H9 (cell line): ENCODE data around the gene KIAA1143. TPM values are rescaled to one million over a fixed set of nuclear protein-coding genes. Genes with fewer than 3 reads are reported as not detected.

Experiments
- DNase-seq: peaks from one replicate; pipeline ENCODE4 v3.0.0-alpha.2; 2017
- H2AFZ ChIP-seq: one replicate; pipeline ENCODE4 v1.6.1; 2013; ENCODE audit warnings: mild to moderate bottlenecking, low read length, control low read depth, moderate library complexity
- H2AK5ac ChIP-seq: 2 replicates; pipeline ENCODE4 v1.6.1; 2013; ENCODE audit warnings: low read length, control low read depth, mixed read lengths; ENCODE audit not compliant: insufficient read length
- H2BK120ac ChIP-seq: one replicate; pipeline ENCODE4 v1.6.1; 2013; ENCODE audit warnings: low read depth, mild to moderate bottlenecking, low read length, control low read depth, inconsistent platforms; ENCODE audit not compliant: poor library complexity, severe bottlenecking
- H2BK12ac ChIP-seq: 2 replicates; pipeline ENCODE4 v1.6.1; 2013; ENCODE audit warnings: low read length, control low read depth, mixed read lengths, low read depth; ENCODE audit not compliant: insufficient read length
- H2BK15ac ChIP-seq: 2 replicates; pipeline ENCODE4 v1.6.1; 2013; ENCODE audit warnings: low read depth, low read length, control low read depth
- H2BK20ac ChIP-seq: one replicate; pipeline ENCODE4 v1.6.1; 2013; ENCODE audit warnings: low read depth, mild to moderate bottlenecking, low read length, control low read depth, inconsistent platforms; ENCODE audit not compliant: poor library complexity, severe bottlenecking
- H2BK5ac ChIP-seq: 2 replicates; pipeline ENCODE4 v1.6.1; 2013; ENCODE audit warnings: low read length, control low read depth, mixed read lengths; ENCODE audit not compliant: insufficient read length
- H3K14ac ChIP-seq: 2 replicates; pipeline ENCODE4 v1.6.1; 2013; ENCODE audit warnings: low read length, control low read depth; ENCODE audit not compliant: insufficient read depth
- H3K18ac ChIP-seq: 2 replicates; pipeline ENCODE4 v1.6.1; 2013; ENCODE audit warnings: low read depth, mild to moderate bottlenecking, mixed read lengths, low read length, control low read depth; ENCODE audit not compliant: insufficient read length
- H3K23ac ChIP-seq: 2 replicates; pipeline ENCODE4 v1.6.1; 2013; ENCODE audit warnings: low read length, control low read depth, mixed read lengths, low read depth; ENCODE audit not compliant: insufficient read length
- H3K23me2 ChIP-seq: 2 replicates; pipeline ENCODE4 v1.6.1; 2013; ENCODE audit warnings: low read depth, mild to moderate bottlenecking, mixed read lengths, low read length, control low read depth; ENCODE audit not compliant: insufficient read length, poor library complexity, severe bottlenecking
- H3K27ac ChIP-seq: 2 replicates; pipeline ENCODE4 v1.5.1; 2013; ENCODE audit warnings: low read length, control low read depth, mixed read lengths, low read depth; ENCODE audit not compliant: insufficient read length
- H3K27me3 ChIP-seq: 2 replicates; pipeline ENCODE4 v1.6.1; 2013; ENCODE audit warnings: low read length, control low read depth, inconsistent platforms; ENCODE audit not compliant: insufficient read depth
- H3K4ac ChIP-seq: 2 replicates; pipeline ENCODE4 v1.6.1; 2013; ENCODE audit warnings: low read depth, mild to moderate bottlenecking, control low read depth, inconsistent platforms, low read length, moderate library complexity
- H3K4me1 ChIP-seq: 2 replicates; pipeline ENCODE4 v1.6.1; 2013; ENCODE audit warnings: low read length, control low read depth, inconsistent platforms; ENCODE audit not compliant: insufficient read depth
- H3K4me2 ChIP-seq: 2 replicates; pipeline ENCODE4 v1.6.1; 2013; ENCODE audit warnings: low read length, control low read depth, mixed read lengths; ENCODE audit not compliant: insufficient read length, insufficient read depth
- H3K56ac ChIP-seq: 2 replicates; pipeline ENCODE4 v1.6.1; 2013; ENCODE audit warnings: low read depth, mild to moderate bottlenecking, mixed read lengths, low read length, control low read depth; ENCODE audit not compliant: insufficient read length
- H3K79me1 ChIP-seq: 2 replicates; pipeline ENCODE4 v1.6.1; 2013; ENCODE audit warnings: low read depth, mild to moderate bottlenecking, moderate library complexity, low read length, control low read depth, inconsistent platforms; ENCODE audit not compliant: insufficient read depth, poor library complexity, severe bottlenecking
- H3K79me2 ChIP-seq: 2 replicates; pipeline ENCODE4 v1.6.1; 2013; ENCODE audit warnings: low read length, control low read depth, inconsistent platforms; ENCODE audit not compliant: insufficient read depth
- H3K9ac ChIP-seq: 2 replicates; pipeline ENCODE4 v1.6.1; 2013; ENCODE audit warnings: low read length, control low read depth, mixed read lengths; ENCODE audit not compliant: insufficient read length; ENCODE audit errors: extremely low read depth
- H3K9me3 ChIP-seq: one replicate; pipeline ENCODE4 v1.6.1; 2013; ENCODE audit warnings: low read depth, low read length, inconsistent platforms; ENCODE audit not compliant: control insufficient read depth
- H3T11ph ChIP-seq: one replicate; pipeline ENCODE4 v1.6.1; 2013; ENCODE audit warnings: mild to moderate bottlenecking, low read length, control low read depth, inconsistent platforms
- H4K20me1 ChIP-seq: one replicate; pipeline ENCODE4 v1.6.1; 2013; ENCODE audit not compliant: control insufficient read depth, insufficient read length, insufficient read depth
- H4K5ac ChIP-seq: 2 replicates; pipeline ENCODE4 v1.6.1; 2013; ENCODE audit warnings: low read depth, mild to moderate bottlenecking, mixed read lengths, low read length, control low read depth; ENCODE audit not compliant: insufficient read length
- H4K8ac ChIP-seq: replicated peaks from 2 replicates; pipeline ENCODE4 v1.6.1; 2013; ENCODE audit warnings: low read length, control low read depth, mixed read lengths, low read depth; ENCODE audit not compliant: insufficient read length
- H4K91ac ChIP-seq: 2 replicates; pipeline ENCODE4 v1.6.1; 2013; ENCODE audit warnings: low read depth, mild to moderate bottlenecking, moderate library complexity, mixed read lengths, low read length, control low read depth; ENCODE audit not compliant: insufficient read length
- H3K27ac Mint-ChIP-seq, 3 experiments: 2 replicates in 2 of 3; 3 replicates in 1 of 3; pipeline ENCODE4 v1.8.0; 2020 to 2021; ENCODE audit warnings: mixed read lengths in 3 of 3, mild to moderate bottlenecking in 1 of 3, moderate library complexity in 1 of 3
- H3K27me3 Mint-ChIP-seq: 2 replicates; pipeline ENCODE4 v1.8.0; 2021; ENCODE audit warnings: low read depth, mild to moderate bottlenecking, moderate library complexity, mixed read lengths
- H3K36me3 Mint-ChIP-seq, 3 experiments: 2 replicates in 2 of 3; 3 replicates in 1 of 3; pipeline ENCODE4 v1.8.0; 2020 to 2021; ENCODE audit warnings: low read depth in 3 of 3, mixed read lengths in 3 of 3; ENCODE audit not compliant: insufficient read depth in 1 of 3
- H3K4me1 Mint-ChIP-seq, 2 experiments: 2 replicates each; pipeline ENCODE4 v1.8.0; 2020; ENCODE audit warnings: mixed read lengths in 2 of 2
- H3K4me3 Mint-ChIP-seq, 2 experiments: 2 replicates in 1 of 2; 3 replicates in 1 of 2; pipeline ENCODE4 v1.8.0; 2020 to 2021; ENCODE audit warnings: mild to moderate bottlenecking in 2 of 2, mixed read lengths in 2 of 2, moderate library complexity in 1 of 2
- H3K9me3 Mint-ChIP-seq, 2 experiments: 2 replicates in 1 of 2; 3 replicates in 1 of 2; pipeline ENCODE4 v1.8.0; 2020; ENCODE audit warnings: mild to moderate bottlenecking in 2 of 2, mixed read lengths in 2 of 2, moderate library complexity in 1 of 2
- WGBS: extraction: QIAGEN DNeasy Blood & Tissue Kit; methylation state at CpG from one replicate; pipeline ENCODE4 v1.1.7; 2013; ENCODE audit warnings: missing lambda C conversion rate, low lambda C conversion rate, mixed read lengths; ENCODE audit not compliant: insufficient read length; ENCODE audit errors: extremely low coverage; 5-methylcytosine and 5-hydroxymethylcytosine counted together
- total RNA-seq: library from RNA; stranded (reverse); gene quantifications from 2 replicates; pipeline ENCODE4 v1.2.1, GENCODE V29; 2021
- TF ChIP-seq, protein P1 (sequence below): fragments of 200-600 bp; sonication (generic); conservative IDR thresholded peaks from 3 replicates; pipeline ENCODE4 v1.8.0; 2021; ENCODE audit warnings: antibody characterized with exemption, mild to moderate bottlenecking

Gene KIAA1143
- total RNA-seq, 1 experiment from 2014 or later = 47.0 TPM

DNA sequence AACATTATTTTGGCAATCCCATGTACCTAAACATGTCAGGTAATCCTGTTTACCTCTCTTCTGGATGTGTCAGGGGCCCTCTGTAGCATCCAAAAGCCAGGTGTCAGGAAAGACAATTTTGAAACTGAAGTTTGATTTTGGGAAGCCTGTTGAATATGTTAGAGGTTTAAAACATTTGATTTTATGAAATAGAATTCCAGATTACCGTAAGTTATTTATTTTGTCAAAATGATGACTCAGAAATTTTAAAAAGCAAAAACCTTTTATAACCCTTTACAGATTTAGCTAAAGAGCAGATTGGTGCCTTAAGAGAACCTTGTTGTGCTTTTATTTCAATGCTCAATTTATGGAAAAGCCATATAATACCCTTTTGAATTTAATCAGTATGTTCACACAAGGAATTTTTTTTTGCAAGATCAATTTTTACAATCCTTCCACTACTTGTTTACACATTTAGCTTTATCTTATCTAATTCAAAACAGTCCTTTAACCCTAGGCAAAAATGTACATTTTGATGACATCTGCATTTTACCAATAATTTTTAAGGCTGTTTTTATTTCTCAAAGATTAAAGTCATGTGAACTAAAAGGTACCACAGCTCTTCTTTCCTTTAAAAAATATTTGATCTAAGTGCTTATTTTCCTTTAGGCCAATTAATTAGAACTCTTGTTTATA lies 10.1 kb upstream of the KIAA1143 start:
- Histone ChIP-seq H2BK12ac (no peak overlapping the region), H3K79me2 (peaks cover 4% of the 10 kb centered on the region; the same call in 1 of the 2 replicates), H2AK5ac (no peak overlapping the region), H2AFZ (no peak overlapping the region), H3T11ph (no peak overlapping the region), H4K8ac (no peak overlapping the region), H3K4ac (no peak overlapping the region), H3K4me2 (no peak overlapping the region), H3K27ac (no peak overlapping the region), H3K9ac (no peak overlapping the region), H3K18ac (no peak overlapping the region), H4K5ac (no peak overlapping the region), H2BK120ac (no peak overlapping the region), H4K20me1 (no peaks in the 10 kb centered on the region), H3K9me3 (peaks cover 25% of the 10 kb centered on the region), H3K14ac (no peak overlapping the region), H2BK5ac (no peak overlapping the region), H3K23ac (no peak overlapping the region), H2BK20ac (no peak overlapping the region), H2BK15ac (no peak overlapping the region), H3K23me2 (no peaks in the 10 kb centered on the region), H3K4me1 (no peaks in the 10 kb centered on the region), H4K91ac (no peak overlapping the region), H3K79me1 (peaks cover 4% of the 10 kb centered on the region), H3K56ac (no peak overlapping the region), H3K27me3 (no peaks in the 10 kb centered on the region)
- DNase-seq = no peak
- peaks cover 91 to 96% (median 94%) of the 10 kb centered on the region in 3 experiments for H3K36me3 Mint-ChIP-seq
- TF ChIP-seq, protein P1, sequence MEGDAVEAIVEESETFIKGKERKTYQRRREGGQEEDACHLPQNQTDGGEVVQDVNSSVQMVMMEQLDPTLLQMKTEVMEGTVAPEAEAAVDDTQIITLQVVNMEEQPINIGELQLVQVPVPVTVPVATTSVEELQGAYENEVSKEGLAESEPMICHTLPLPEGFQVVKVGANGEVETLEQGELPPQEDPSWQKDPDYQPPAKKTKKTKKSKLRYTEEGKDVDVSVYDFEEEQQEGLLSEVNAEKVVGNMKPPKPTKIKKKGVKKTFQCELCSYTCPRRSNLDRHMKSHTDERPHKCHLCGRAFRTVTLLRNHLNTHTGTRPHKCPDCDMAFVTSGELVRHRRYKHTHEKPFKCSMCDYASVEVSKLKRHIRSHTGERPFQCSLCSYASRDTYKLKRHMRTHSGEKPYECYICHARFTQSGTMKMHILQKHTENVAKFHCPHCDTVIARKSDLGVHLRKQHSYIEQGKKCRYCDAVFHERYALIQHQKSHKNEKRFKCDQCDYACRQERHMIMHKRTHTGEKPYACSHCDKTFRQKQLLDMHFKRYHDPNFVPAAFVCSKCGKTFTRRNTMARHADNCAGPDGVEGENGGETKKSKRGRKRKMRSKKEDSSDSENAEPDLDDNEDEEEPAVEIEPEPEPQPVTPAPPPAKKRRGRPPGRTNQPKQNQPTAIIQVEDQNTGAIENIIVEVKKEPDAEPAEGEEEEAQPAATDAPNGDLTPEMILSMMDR = no peak
- H3K4me1 Mint-ChIP-seq = peaks cover 3 to 8% of the 10 kb centered on the region in 2 experiments
- no CpG with 5 or more reads among the region's 1 CpG for WGBS
- no peak overlapping the region for H3K27ac Mint-ChIP-seq
- no peak overlapping the region for H3K4me3 Mint-ChIP-seq
- no peaks in the 10 kb centered on the region; the same call in 1 of the 2 replicates for H3K27me3 Mint-ChIP-seq
- H3K9me3 Mint-ChIP-seq = peaks cover 54 to 70% of the 10 kb centered on the region in 2 experiments
